SH-SY5Y (cell line): ENCODE measurements around the gene GLRX.

Experiments
- GATA2 ChIP-seq: IDR thresholded peaks from 2 replicates; pipeline ENCODE4 v1.6.1; 2011; ENCODE audit warnings: mild to moderate bottlenecking, low read depth, low read length
- GATA3 ChIP-seq: IDR thresholded peaks from 2 replicates; pipeline ENCODE4 v1.6.1; 2011; ENCODE audit warnings: low read depth, mild to moderate bottlenecking, low read length, moderate library complexity

DNA sequence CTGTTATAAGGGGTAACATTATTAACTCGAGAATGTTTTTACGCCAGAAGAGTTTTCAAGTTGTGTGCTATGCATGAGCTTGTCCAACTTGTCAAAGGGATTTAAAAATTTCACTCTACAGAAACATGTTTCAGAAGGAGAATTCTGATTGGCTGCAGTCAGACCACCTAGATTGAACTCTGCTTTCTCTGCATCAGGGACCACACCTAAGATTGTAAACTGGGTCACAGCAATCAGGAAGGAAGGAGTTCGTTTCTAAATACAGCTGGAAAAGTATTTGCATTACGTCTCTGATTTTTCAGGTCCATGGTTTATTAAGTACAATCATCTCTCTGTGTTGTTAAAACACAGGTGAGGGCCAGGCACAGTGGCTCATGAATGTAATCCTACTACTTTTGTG is 5.8 kb downstream of the GLRX start:
- no peak for TF ChIP-seq GATA2
- no peak for TF ChIP-seq GATA3
